NCI-H1048 (cell line): ENCODE results near the gene VPREB1.
"Not testable (repeated sequence)": the region's sequence is repeated elsewhere in the genome, so short reads cannot be mapped to it uniquely, and the experiment has no call there.

Experiments
- DNase-seq: peaks from one replicate; lab custom pipeline; 2025; lab: John Stamatoyannopoulos, UW

VPREB1 gene

GRCh38 chr22:22244316-22245250 lies at the start of gene VPREB1:
TSS of gene VPREB1 (plus strand) at chr22:22244786. CDS start at chr22:22244814, 28 bp downstream.
- no peak for DNase-seq

GRCh38 chr22:22194931-22195264 lies 49.7 kb upstream of the VPREB1 start:
- no peak for DNase-seq

- peak; percentile 33 for DNase-seq
These were observed 49.1 kb upstream of the VPREB1 start for GRCh38 chr22:22195265-22196017.

GRCh38 chr22:22196018-22196533 lies 48.5 kb upstream of the VPREB1 start:
- DNase-seq = no peak

GRCh38 chr22:22196833-22197477 lies 47.6 kb upstream of the VPREB1 start:
- no peak for DNase-seq

GRCh38 chr22:22197993-22198402 lies 46.6 kb upstream of the VPREB1 start:
- no peak for DNase-seq

- no peak for DNase-seq
These were observed 45.8 kb upstream of the VPREB1 start for GRCh38 chr22:22198751-22199150.

GRCh38 chr22:22199634-22200033 lies 45.0 kb upstream of the VPREB1 start:
- no peak for DNase-seq

- DNase-seq = no peak
These were observed 43.9 kb upstream of the VPREB1 start for GRCh38 chr22:22200569-22201184.

- DNase-seq = no peak
These were observed 43.2 kb upstream of the VPREB1 start for GRCh38 chr22:22201185-22201929.

GRCh38 chr22:22201930-22202343 lies 42.6 kb upstream of the VPREB1 start:
- DNase-seq = no peak

- DNase-seq = no peak
These were observed 41.3 kb upstream of the VPREB1 start for GRCh38 chr22:22203048-22203971.

GRCh38 chr22:22207845-22208564 lies 36.6 kb upstream of the VPREB1 start:
- peak; percentile 20 for DNase-seq

- no peak for DNase-seq
These were observed 35.9 kb upstream of the VPREB1 start for GRCh38 chr22:22208652-22209051.

- not testable (repeated sequence) for DNase-seq
These were observed 35.4 kb upstream of the VPREB1 start for GRCh38 chr22:22209080-22209640.

- no peak for DNase-seq
These were observed 34.2 kb upstream of the VPREB1 start for GRCh38 chr22:22210375-22210774.

- no peak for DNase-seq
These were observed 33.4 kb upstream of the VPREB1 start for GRCh38 chr22:22210889-22211833.

GRCh38 chr22:22213231-22213630 lies 31.4 kb upstream of the VPREB1 start:
- DNase-seq = no peak
